ENCODE results near the gene PIP5KL1. TPM values are rescaled to one million over a fixed set of nuclear protein-coding genes. Genes with fewer than 3 reads are reported as not detected.

PIP5KL1 gene
- total RNA-seq, 1 donor from 2014 or later = 1.2 TPM

DNA sequence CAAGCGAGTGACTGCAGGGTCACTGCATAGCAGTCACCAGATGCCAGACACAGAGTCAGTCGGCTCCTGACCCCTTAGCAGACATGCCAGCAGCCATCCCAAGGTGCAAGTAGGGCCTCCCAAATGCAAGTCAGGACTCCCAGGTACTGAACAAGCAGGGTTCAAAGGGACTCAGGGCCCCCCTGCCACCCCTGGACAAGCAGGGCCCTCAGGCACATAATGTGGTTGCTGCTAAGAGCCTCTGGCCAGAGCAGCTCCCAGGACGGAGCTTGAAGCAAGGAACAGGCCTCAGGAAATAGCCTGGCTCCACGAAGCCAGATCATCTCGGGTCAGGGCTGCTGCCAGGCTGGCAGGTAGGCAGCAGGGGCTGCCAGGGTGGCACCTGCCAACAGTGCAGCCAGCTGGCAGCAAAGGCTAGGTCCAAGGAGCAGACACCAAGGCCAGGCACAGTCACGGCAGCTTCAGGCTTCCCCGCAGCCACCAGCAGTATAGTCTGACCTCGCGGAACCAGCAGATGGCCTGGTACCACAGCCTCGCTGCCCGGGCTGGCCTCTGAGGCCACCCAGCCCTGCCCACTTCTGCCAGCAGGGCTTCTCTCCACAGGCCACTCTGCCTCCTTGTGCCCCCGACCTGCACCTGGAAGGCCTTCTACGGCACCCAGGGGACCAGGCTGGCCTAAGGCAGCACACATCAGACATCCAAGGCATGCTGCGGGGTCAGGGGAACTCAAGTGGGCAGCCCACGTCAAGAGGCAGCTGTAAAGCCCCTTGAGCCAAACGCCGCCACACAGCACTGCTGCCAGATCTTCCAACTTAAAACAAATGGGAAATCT lies 42.8 kb upstream of the PIP5KL1 start:
- Mint-ChIP-seq H3K36me3 (ENCODE audit: low read depth) (peaks cover 18% of the 10 kb centered on the region), H3K4me1 (ENCODE audit: low read depth) (peaks cover 93% of the 10 kb centered on the region), H3K27ac (peak overlapping the region; percentile 61), H3K9me3 (no peaks in the 10 kb centered on the region), H3K27me3 (ENCODE audit: insufficient read depth) (no peaks in the 10 kb centered on the region), H3K4me3 (peak overlapping the region; percentile 79)
- no peak for DNase-seq (ENCODE audit: low spot score)
- intact Hi-C loops (cut with micrococcal nuclease) = no loop called here

DNA sequence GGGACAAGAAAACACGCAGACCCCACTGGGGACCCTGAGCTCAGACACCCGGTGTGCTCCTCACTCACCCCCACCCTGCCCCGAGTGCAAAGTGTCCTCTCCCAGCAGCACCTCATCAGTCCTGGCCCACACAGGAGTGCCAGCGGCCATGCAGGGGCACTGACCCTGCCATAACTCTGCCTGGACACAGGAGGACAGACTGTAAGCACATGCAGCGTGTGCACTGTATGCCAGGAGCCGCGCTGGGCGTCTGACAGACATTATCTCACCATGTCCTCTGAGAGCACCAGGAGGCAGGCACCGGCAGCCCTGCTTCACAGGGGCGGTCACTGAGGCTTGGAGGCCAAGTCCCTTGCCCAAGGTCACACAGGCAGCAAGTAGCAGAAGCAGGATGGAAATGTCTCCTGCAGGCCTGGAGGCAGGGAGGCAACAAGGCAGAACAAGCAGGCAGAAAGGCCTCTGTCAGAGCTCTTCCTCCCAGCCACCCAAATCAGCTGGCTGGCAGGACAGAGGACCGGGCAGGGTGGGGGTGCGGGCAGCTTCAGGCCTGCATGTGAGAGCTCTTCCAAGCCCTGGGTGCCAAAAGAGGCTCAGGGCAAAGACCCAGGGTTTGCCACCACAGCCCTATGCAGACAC lies 41.8 kb upstream of the PIP5KL1 start:
- H3K36me3 Mint-ChIP-seq (ENCODE audit: low read depth) = peaks cover 16% of the 10 kb centered on the region
- H3K4me3 Mint-ChIP-seq = peak overlapping the region; percentile 72
- peak overlapping the region; percentile 88 for H3K27ac Mint-ChIP-seq
- H3K9me3 Mint-ChIP-seq = no peaks in the 10 kb centered on the region
- H3K4me1 Mint-ChIP-seq (ENCODE audit: low read depth) = peaks cover 93% of the 10 kb centered on the region
- intact Hi-C loops (cut with micrococcal nuclease) = no loop called here
- DNase-seq (ENCODE audit: low spot score) = no peak
- H3K27me3 Mint-ChIP-seq (ENCODE audit: insufficient read depth) = no peaks in the 10 kb centered on the region

DNA sequence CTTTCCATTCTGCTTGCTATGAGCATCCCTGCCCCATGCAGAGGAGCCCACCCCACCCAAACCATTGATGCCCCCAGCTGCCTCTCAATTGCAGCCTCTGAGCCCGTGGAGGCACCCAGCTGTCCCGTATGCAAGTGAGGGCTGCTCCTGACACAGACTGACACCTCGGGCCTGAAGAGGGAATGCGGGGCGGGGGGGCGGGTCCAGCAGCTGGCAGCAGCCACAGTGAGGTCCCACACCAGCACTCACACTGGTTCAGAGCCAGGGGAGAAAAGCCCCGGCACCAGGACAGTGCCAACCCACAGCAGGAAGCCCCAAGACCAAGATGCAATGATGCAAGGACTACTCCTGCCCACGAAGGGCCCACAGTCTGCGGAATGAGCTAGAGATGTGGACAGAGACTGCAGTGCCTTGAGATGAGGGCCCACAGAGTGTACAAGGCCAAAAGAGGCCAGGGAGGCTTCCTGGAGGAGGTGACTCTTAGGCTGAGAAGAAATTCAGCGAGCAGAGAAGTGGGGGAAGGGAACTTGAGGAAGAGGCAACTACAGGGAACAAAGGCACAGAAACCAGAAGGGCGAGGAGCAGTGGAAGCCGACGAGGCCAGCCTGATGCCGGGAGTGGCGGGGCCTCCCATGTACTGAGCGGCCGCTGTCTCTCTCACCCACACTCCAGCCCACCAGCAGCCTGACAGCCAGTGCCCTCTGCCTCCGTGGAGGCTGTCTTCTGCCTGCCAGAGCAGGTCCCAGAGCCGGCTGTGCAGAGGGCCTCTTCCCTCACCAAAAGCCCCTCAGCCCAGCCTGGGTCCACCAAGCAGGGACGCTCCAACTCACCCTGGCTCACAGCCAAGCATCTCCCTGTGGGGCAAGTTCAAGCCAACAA lies 41.0 kb upstream of the PIP5KL1 start:
- intact Hi-C loops (cut with micrococcal nuclease) = loop anchor here (2.0 kb wide), 1 partner anchor 35 kb away; no protein-coding TSS in a partner anchor
- H3K27me3 Mint-ChIP-seq (ENCODE audit: insufficient read depth) = no peaks in the 10 kb centered on the region
- peaks cover 93% of the 10 kb centered on the region for H3K4me1 Mint-ChIP-seq (ENCODE audit: low read depth)
- H3K27ac Mint-ChIP-seq = peak overlapping the region; percentile 88
- H3K9me3 Mint-ChIP-seq = no peaks in the 10 kb centered on the region
- DNase-seq (ENCODE audit: low spot score) = no peak
- peaks cover 16% of the 10 kb centered on the region for H3K36me3 Mint-ChIP-seq (ENCODE audit: low read depth)
- peak overlapping the region; percentile 72 for H3K4me3 Mint-ChIP-seq

DNA sequence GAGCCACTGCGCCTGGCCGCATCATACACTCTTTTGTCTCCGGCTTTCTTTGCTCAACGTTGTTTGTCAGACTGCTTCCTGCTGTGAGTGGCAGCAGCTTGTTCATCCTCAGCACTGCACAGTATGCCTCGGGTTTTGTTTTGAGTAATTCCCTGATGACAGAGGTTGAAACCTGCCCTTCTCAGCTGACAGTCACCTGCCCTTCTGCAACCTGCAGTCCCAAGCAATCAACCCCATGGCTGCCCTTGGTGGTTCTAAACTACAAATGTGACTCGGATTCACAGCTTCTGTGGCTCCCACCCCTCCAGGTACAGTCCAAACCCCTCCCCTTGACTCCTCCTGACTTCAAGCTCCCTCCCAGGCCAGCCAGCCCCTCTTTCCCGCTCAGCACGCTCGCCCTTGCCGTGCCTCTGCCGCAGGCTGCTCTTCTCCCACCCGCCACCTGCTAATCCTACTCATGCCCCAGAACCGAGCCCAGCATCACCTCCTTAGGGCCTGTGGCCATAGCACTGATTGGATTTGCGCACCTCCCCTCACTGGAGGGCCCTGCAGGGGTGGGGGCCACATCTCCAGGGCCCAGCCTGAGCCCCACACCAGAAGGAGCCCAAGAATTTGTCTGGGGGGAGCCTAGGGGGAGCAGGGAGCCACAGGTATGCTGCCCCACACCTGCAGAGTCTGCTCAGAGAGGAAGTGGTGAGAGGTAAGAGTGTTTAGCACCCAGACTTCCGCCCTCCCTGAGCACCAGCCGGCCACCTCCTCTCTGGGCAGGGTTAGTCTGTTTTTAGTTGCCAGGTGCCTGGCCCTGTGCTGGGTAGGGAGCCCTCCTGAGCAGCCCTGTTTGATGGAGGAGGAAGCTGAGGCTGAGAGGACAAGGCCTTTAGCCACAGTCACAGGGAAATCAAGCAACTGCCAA lies 40.1 kb upstream of the PIP5KL1 start:
- Mint-ChIP-seq H3K9me3 (no peaks in the 10 kb centered on the region), H3K27ac (peak overlapping the region; percentile 87), H3K4me3 (peak overlapping the region; percentile 69), H3K36me3 (ENCODE audit: low read depth) (peaks cover 13% of the 10 kb centered on the region), H3K4me1 (ENCODE audit: low read depth) (peaks cover 91% of the 10 kb centered on the region), H3K27me3 (ENCODE audit: insufficient read depth) (no peaks in the 10 kb centered on the region)
- intact Hi-C loops (cut with micrococcal nuclease) = loop anchor here (1.0 to 2.0 kb wide), 8 partner anchors 11 to 124 kb away; partner anchors contain the start of gene NAIF1
- DNase-seq (ENCODE audit: low spot score) = peak; percentile 74

DNA sequence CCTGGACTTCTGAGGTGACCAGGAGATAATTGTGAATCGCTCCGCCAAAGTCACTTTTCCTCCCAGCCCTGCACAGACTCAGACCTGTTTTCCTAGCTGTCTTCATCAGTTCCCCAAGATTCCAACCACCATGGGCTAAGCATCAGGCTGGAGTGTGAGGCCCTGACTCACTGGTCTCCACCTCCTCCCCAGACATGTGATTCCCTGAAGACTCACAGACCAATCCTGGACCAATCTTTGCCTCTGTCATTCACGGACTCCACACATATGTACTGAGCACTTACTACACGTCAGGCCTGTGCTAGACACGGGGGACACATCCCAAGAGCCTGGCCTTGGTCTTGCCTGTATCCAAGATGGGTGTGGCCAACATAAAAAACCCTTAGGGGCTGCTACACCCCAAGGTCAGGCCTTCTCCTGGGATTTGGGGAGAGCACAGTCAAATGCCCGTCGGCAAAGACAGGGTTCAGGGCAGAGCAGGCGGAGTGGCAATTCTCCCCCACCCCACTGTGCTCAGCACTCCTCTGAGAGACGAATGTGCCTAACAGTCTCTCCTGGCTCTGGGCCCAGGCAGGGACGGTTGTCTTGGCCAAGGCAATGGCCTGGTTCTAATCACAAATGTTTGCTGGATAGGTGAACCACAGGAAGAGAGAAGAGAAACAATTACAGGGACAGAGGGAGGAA lies 38.3 kb upstream of the PIP5KL1 start:
- peak overlapping the region; percentile 69 for H3K4me3 Mint-ChIP-seq
- peaks cover 15% of the 10 kb centered on the region for H3K36me3 Mint-ChIP-seq (ENCODE audit: low read depth)
- intact Hi-C loops (cut with micrococcal nuclease) = no loop called here
- H3K27ac Mint-ChIP-seq = peak overlapping the region; percentile 87
- H3K9me3 Mint-ChIP-seq = no peaks in the 10 kb centered on the region
- peaks cover 85% of the 10 kb centered on the region for H3K4me1 Mint-ChIP-seq (ENCODE audit: low read depth)
- no peaks in the 10 kb centered on the region for H3K27me3 Mint-ChIP-seq (ENCODE audit: insufficient read depth)
- no peak for DNase-seq (ENCODE audit: low spot score)

DNA sequence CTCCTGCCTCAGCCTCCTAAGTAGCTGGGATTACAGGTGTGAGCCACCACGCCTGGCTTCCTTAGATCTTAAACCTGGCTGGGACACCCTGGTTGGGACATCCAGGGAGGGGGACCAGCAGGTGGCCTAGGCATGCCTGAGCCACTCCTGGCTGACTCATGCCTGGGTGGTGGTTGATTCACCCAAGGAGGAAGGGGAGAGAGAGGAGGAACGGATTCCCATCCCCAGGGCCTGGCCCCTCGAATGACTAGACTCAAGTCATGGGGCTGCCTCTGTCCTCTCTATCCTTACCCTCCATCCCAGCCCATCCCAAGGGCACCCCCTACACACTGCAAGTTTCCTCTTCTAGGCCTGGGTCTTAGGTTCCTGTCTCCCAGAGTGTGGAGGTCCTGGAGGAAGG lies 37.5 kb upstream of the PIP5KL1 start:
- peak overlapping the region; percentile 35 for H3K4me3 Mint-ChIP-seq
- H3K4me1 Mint-ChIP-seq (ENCODE audit: low read depth) = peaks cover 89% of the 10 kb centered on the region
- intact Hi-C loops (cut with micrococcal nuclease) = no loop called here
- DNase-seq (ENCODE audit: low spot score) = no peak
- H3K27me3 Mint-ChIP-seq (ENCODE audit: insufficient read depth) = no peaks in the 10 kb centered on the region
- H3K9me3 Mint-ChIP-seq = no peaks in the 10 kb centered on the region
- H3K27ac Mint-ChIP-seq = no peak overlapping the region
- peaks cover 15% of the 10 kb centered on the region for H3K36me3 Mint-ChIP-seq (ENCODE audit: low read depth)

DNA sequence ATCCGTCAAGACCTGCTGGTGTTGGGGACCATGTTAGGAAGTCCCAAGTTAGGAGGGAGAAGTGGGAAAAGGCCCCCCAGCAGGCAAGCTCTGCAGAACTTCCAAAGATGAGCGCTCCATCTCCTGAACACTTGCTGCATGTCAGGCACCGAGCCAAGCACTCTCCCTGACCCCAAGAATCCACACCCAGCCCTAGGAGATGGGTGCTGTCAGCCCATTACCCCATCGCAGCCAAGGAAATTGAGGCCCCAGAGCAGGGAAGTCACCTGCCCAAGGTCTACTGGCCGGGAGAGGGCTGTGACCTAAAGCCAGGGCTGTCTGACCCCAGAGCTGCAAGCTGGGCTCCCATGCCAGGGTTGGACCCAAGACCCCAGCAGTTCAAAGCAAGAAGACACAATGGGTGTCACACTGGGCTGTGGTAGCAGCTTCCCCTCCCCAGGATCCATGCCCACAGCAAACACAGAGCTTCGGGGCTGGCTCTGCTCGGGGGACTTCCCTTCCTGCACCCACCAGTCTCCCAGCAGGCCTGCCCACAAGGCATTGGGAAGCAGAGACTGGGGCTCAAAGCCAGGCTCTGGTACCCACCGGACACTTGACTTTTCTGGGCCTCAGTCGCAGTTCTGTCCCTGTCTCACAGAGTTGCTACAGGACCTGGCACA lies 36.7 kb upstream of the PIP5KL1 start:
- Mint-ChIP-seq H3K4me1 (ENCODE audit: low read depth) (peaks cover 89% of the 10 kb centered on the region), H3K27me3 (ENCODE audit: insufficient read depth) (no peaks in the 10 kb centered on the region), H3K4me3 (no peak overlapping the region), H3K27ac (peak overlapping the region; percentile 24), H3K36me3 (ENCODE audit: low read depth) (peaks cover 15% of the 10 kb centered on the region), H3K9me3 (no peaks in the 10 kb centered on the region)
- intact Hi-C loops (cut with micrococcal nuclease) = no loop called here
- no peak for DNase-seq (ENCODE audit: low spot score)

DNA sequence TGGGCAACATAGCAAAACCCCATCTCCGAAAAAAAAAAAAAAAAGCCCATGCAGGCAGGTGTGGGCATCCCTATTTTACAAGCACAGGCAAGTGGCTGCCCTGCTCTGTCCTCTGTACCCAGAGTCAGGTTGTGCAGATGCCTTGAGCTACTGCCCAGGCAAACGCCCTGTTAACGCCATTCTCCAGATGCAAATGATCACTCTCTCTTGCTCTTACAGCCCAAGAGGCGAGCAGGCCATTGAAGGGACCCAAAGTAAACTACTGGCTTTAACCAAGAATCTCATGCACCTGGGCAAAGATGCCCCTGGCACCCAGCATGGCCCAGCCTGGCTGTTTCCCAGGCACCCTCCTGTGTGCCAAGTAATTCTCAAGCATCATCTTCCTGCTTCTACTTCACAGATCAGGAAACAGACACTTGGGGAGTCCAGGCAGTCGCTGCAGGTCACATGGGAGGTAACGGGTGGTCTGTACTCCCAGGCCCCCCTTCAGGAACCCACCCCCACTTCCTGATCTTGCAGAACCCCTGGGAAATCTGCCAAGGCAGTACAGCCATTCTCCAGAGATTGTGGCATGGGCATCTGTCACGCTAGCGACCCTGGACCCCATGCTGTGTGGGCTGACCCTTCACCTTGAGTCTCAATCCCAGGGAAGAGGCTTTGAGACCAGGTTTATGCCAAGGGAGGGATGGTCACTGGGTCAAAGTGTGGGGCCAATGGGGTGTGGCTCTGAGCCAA lies 36.0 kb upstream of the PIP5KL1 start:
- H3K9me3 Mint-ChIP-seq = no peaks in the 10 kb centered on the region
- no peaks in the 10 kb centered on the region for H3K27me3 Mint-ChIP-seq (ENCODE audit: insufficient read depth)
- intact Hi-C loops (cut with micrococcal nuclease) = no loop called here
- H3K27ac Mint-ChIP-seq = no peak overlapping the region
- H3K4me3 Mint-ChIP-seq = no peak overlapping the region
- H3K4me1 Mint-ChIP-seq (ENCODE audit: low read depth) = peaks cover 87% of the 10 kb centered on the region
- peaks cover 18% of the 10 kb centered on the region for H3K36me3 Mint-ChIP-seq (ENCODE audit: low read depth)
- no peak for DNase-seq (ENCODE audit: low spot score)

DNA sequence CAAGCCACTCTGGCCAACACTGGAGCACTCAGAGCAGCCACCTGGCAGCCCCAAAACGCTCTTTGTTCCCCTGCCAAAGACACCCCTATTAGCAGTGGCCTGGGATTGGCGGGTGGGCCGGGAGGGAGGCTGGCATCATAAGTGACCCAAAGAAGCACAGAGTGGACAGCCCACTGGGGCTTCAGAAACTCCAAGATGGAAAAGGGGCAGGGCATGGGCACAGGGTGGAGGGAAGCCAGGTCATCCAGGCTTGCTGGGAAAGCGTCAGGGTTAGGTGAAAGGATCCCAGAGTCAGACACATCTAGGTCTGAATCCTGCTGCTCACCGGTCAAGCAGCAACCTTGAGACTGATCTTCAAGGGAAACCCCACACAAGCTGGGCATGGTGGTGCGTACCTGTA lies 35.4 kb upstream of the PIP5KL1 start:
- no peaks in the 10 kb centered on the region for H3K9me3 Mint-ChIP-seq
- intact Hi-C loops (cut with micrococcal nuclease) = no loop called here
- H3K27ac Mint-ChIP-seq = no peak overlapping the region
- H3K36me3 Mint-ChIP-seq (ENCODE audit: low read depth) = peaks cover 22% of the 10 kb centered on the region
- no peak for DNase-seq (ENCODE audit: low spot score)
- peak overlapping the region; percentile 77 for H3K4me3 Mint-ChIP-seq
- no peaks in the 10 kb centered on the region for H3K27me3 Mint-ChIP-seq (ENCODE audit: insufficient read depth)
- H3K4me1 Mint-ChIP-seq (ENCODE audit: low read depth) = peaks cover 86% of the 10 kb centered on the region

DNA sequence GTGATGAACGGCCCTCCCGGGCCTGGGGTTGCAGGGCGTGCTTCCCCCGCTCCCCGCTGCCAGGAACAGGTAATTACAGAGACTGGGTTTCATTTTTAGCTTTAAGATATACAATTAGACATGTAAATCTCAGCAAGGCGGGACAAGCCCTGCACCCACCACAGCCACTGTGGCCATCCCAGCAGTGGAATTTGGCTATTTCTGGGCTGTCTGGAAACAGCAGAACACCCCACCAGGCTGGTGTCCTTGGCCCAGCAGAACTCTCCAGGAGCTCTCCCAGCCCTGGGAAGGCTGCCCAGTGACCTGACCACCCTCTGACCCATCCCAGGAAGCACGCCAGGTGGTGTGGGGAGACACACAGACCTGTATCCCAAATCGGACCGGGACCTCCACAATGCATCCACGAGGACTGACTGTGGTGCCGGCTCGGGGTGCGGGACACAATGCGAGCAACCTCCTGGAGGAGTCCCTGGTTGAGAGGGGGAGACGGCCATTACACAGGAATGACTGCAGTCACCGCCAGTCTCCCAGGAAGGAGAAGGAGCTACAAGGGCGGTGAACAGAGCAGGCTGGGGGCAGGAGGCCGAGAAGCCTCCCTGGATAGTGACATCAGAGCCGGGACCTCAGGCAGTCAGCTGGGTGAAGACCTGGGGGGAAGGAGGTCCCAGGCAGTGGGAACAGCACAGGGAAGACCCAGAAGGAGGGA lies 32.9 kb upstream of the PIP5KL1 start:
- DNase-seq (ENCODE audit: low spot score) = no peak
- intact Hi-C loops (cut with micrococcal nuclease) = no loop called here
- Mint-ChIP-seq H3K4me1 (ENCODE audit: low read depth) (peaks cover 85% of the 10 kb centered on the region), H3K9me3 (no peaks in the 10 kb centered on the region), H3K27ac (peak overlapping the region; percentile 52), H3K36me3 (ENCODE audit: low read depth) (peaks cover 32% of the 10 kb centered on the region), H3K4me3 (peak overlapping the region; percentile 1), H3K27me3 (ENCODE audit: insufficient read depth) (no peaks in the 10 kb centered on the region)

All from activated T-helper 1 cell treated with anti-CD3 and anti-CD28 coated beads, Interleukin-12 subunit alpha, Interleukin-12 subunit beta, Interleukin-2, Interleukin-4 antibody, amounts not matched to agents 30 ng/mL and 10 ng/mL and 1 ng/mL, durations not matched to agents 14 hours and 24 hours and 36 hours (primary cell).